SK-N-SH treated with all-trans-retinoic acid at 6 μM for 48 hours (cell line): Measurements from ENCODE around the gene AKR1D1.

Experiments
- BACH2 ChIP-seq: fragments of 250-450 bp; sonication (Bioruptor Pico); IDR thresholded peaks from 2 replicates; pipeline ENCODE4 v1.9.0; 2021; ENCODE audit warnings: mild to moderate bottlenecking, borderline replicate concordance
- ISL1 ChIP-seq: fragments of 250-450 bp; sonication (Bioruptor Pico); IDR thresholded peaks from 2 replicates; pipeline ENCODE4 v2.1.2; 2022; ENCODE audit warnings: mild to moderate bottlenecking, moderate library complexity

- TF ChIP-seq BACH2 (CRISPR knock-in tag) (no peak), ISL1 (CRISPR knock-in tag) (no peak)
Observed at GRCh38 chr7:138144958-138145357, 68.7 kb downstream of the AKR1D1 start.
